ENCODE results near the gene ANTXR2.
"Not testable (repeated sequence)": the region's sequence is repeated elsewhere in the genome, so short reads cannot be mapped to it uniquely, and the experiment has no call there.

The ANTXR2 gene

GRCh38 chr4:80015407-80016189, 57.4 kb downstream of the ANTXR2 start:
- no peak for DNase-seq

- DNase-seq, result no peak
These were observed 58.5 kb downstream of the ANTXR2 start for GRCh38 chr4:80014531-80014930.

GRCh38 chr4:80012291-80012690, 60.7 kb downstream of the ANTXR2 start:
- no peak for DNase-seq

GRCh38 chr4:80011636-80012236, 61.3 kb downstream of the ANTXR2 start:
- DNase-seq, result no peak

GRCh38 chr4:80010316-80010715, 62.7 kb downstream of the ANTXR2 start:
- no peak for DNase-seq

GRCh38 chr4:80009806-80010205, 63.2 kb downstream of the ANTXR2 start:
- no peak for DNase-seq

- no peak for DNase-seq
These were observed 64.1 kb downstream of the ANTXR2 start for GRCh38 chr4:80008971-80009370.

GRCh38 chr4:80008351-80008750, 64.7 kb downstream of the ANTXR2 start:
- no peak for DNase-seq

- no peak for DNase-seq
These were observed 65.3 kb downstream of the ANTXR2 start for GRCh38 chr4:80007745-80008149.

- DNase-seq, result no peak
These were observed 65.9 kb downstream of the ANTXR2 start for GRCh38 chr4:80006935-80007744.

- DNase-seq, result no peak
These were observed 67.2 kb downstream of the ANTXR2 start for GRCh38 chr4:80005863-80006262.

GRCh38 chr4:80004319-80004718, 68.7 kb downstream of the ANTXR2 start:
- no peak for DNase-seq

- DNase-seq, result not testable (repeated sequence)
These were observed 70.5 kb downstream of the ANTXR2 start for GRCh38 chr4:80002559-80002958.

- DNase-seq, result not testable (repeated sequence)
These were observed 74.0 kb downstream of the ANTXR2 start for GRCh38 chr4:79999048-79999447.

GRCh38 chr4:79998201-79998600, 74.8 kb downstream of the ANTXR2 start:
- DNase-seq, result no peak

- DNase-seq, result no peak
These were observed 76.2 kb downstream of the ANTXR2 start for GRCh38 chr4:79996851-79997250.

GRCh38 chr4:79993476-79993875, 79.6 kb downstream of the ANTXR2 start:
- DNase-seq, result no peak

GRCh38 chr4:79991601-79992000, 81.4 kb downstream of the ANTXR2 start:
- DNase-seq, result no peak

- DNase-seq, result not testable (repeated sequence)
These were observed 81.9 kb downstream of the ANTXR2 start for GRCh38 chr4:79991100-79991499.

- DNase-seq, result no peak
These were observed 85.6 kb downstream of the ANTXR2 start for GRCh38 chr4:79987401-79987800.

- no peak for DNase-seq
These were observed 89.6 kb downstream of the ANTXR2 start for GRCh38 chr4:79983431-79983830.

GRCh38 chr4:79982601-79983322, 90.3 kb downstream of the ANTXR2 start:
- DNase-seq, result no peak

- DNase-seq, result no peak
These were observed 92.6 kb downstream of the ANTXR2 start for GRCh38 chr4:79980448-79980847.

Data from NCI-H1436 (cell line).